ENCODE data around the gene PDIK1L.

- TF ChIP-seq CTCF (IDR thresholded peaks at IDR 0.05): no peak
- TF ChIP-seq POLR2AphosphoS5 (IDR thresholded peaks at IDR 0.05): no peak
- TF ChIP-seq POLR2A (IDR thresholded peaks at IDR 0.05): no peak
Measured at GRCh38 chr1:26081267-26082019, 30.2 kb upstream of the PDIK1L start.

All from breast epithelium (tissue), 3 donors.